Measurements from ENCODE around the gene PCNA.
A peak's percentile ranks its signal among the peaks of the same experiment; 100 is the strongest.

Gene PCNA

DNA sequence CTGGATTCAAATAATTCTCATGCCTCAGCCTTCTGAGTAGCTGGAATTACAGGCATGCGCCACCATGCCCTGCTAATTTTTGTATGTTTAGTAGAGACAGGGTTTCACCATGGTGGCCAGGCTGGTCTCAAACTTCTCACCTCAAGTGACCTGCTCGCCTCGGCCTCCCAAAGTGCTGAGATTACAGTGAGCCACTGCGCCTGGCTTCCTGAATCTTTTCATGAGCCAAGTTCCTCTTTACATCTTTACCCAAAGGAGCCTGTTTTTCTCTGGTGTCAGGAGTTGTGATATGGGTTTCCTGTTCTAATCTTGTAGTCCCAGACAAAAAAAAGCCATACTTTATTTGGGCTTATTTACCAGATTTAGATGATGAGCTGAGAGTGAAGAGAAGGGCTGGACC is 34.4 kb downstream of the PCNA start:
- H3K9me2 ChIP-seq (replicated peaks; ENCODE audit: control insufficient read depth, low read length): no peaks in the 10 kb centered on the region
- no peaks in the 10 kb centered on the region for H3K9me3 ChIP-seq (ENCODE audit: control insufficient read depth, insufficient read depth, low read length)
- peaks cover 27% of the 10 kb centered on the region for H3K4me1 ChIP-seq (ENCODE audit: control insufficient read depth, low read length)
- H3K4me2 ChIP-seq (ENCODE audit: low read length): no peak overlapping the region
- H3F3A ChIP-seq (ENCODE audit: control insufficient read depth, insufficient read depth): 0 out of 2 replicates have a peak, but pooled peaks cover 6% of the 10 kb centered on the region
- H3K4me3 ChIP-seq (ENCODE audit: low read length): no peak overlapping the region
- TF ChIP-seq EZH2phosphoT487 (IDR thresholded peaks at IDR 0.05; ENCODE audit: borderline replicate concordance, low read length): no peak
- TF ChIP-seq, protein P1, sequence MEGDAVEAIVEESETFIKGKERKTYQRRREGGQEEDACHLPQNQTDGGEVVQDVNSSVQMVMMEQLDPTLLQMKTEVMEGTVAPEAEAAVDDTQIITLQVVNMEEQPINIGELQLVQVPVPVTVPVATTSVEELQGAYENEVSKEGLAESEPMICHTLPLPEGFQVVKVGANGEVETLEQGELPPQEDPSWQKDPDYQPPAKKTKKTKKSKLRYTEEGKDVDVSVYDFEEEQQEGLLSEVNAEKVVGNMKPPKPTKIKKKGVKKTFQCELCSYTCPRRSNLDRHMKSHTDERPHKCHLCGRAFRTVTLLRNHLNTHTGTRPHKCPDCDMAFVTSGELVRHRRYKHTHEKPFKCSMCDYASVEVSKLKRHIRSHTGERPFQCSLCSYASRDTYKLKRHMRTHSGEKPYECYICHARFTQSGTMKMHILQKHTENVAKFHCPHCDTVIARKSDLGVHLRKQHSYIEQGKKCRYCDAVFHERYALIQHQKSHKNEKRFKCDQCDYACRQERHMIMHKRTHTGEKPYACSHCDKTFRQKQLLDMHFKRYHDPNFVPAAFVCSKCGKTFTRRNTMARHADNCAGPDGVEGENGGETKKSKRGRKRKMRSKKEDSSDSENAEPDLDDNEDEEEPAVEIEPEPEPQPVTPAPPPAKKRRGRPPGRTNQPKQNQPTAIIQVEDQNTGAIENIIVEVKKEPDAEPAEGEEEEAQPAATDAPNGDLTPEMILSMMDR (IDR thresholded peaks at IDR 0.05; ENCODE audit: low read depth, low read length, poor library complexity, severe bottlenecking): no peak
- no peaks in the 10 kb centered on the region for H3K27me3 ChIP-seq (ENCODE audit: control insufficient read depth, low read length)
- no peaks in the 10 kb centered on the region for H3K36me3 ChIP-seq (ENCODE audit: control insufficient read depth, low read length)
- H3K79me2 ChIP-seq (ENCODE audit: control insufficient read depth, low read length): no peaks in the 10 kb centered on the region
- H3K27ac ChIP-seq (ENCODE audit: low read depth, low read length): no peak overlapping the region
- no peaks in the 10 kb centered on the region for H4K20me1 ChIP-seq (ENCODE audit: control insufficient read depth, insufficient read depth, low read depth, low read length)

DNA sequence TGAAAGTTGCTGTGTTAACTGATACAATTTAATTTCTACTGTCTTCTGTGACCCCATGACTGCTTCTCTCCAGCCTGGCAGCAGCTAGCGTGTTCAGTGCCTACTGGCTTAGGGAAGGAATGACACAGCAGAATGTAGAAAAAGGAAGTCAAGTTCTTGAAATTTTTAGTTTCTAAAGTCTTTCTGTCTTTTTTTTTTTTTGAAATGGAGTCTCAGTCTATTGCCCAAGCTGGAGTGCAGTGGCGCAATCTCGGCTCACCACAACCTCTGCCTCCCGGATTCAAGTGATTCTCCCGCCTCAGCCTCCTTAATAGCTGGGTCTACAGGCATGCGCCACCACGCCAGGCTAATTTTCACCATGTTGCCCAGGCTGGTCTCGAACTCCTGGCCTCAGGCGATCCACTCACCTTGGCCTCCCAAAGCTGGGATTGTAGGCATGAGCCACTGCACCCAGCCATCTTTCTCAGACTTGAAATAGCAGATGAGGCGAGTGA is 39.3 kb downstream of the PCNA start:
- Histone ChIP-seq H3K27ac (ENCODE audit: low read depth, low read length) (peak overlapping the region; percentile 12; the same call in 1 of the 2 replicates), H3K4me1 (ENCODE audit: control insufficient read depth, low read length) (peaks cover 46% of the 10 kb centered on the region), H4K20me1 (ENCODE audit: control insufficient read depth, insufficient read depth, low read depth, low read length) (no peaks in the 10 kb centered on the region), H3K4me2 (ENCODE audit: low read length) (peak overlapping the region; percentile 44), H3K36me3 (ENCODE audit: control insufficient read depth, low read length) (no peaks in the 10 kb centered on the region), H3K9me2 (replicated peaks; ENCODE audit: control insufficient read depth, low read length) (no peaks in the 10 kb centered on the region), H3K4me3 (ENCODE audit: low read length) (peak overlapping the region; percentile 13), H3K27me3 (ENCODE audit: control insufficient read depth, low read length) (no peaks in the 10 kb centered on the region), H3K79me2 (ENCODE audit: control insufficient read depth, low read length) (no peaks in the 10 kb centered on the region), H3F3A (ENCODE audit: control insufficient read depth, insufficient read depth) (peaks cover 8% of the 10 kb centered on the region), H3K9me3 (ENCODE audit: control insufficient read depth, insufficient read depth, low read length) (no peaks in the 10 kb centered on the region)
- TF ChIP-seq, protein P1 (IDR thresholded peaks at IDR 0.05; ENCODE audit: low read depth, low read length, poor library complexity, severe bottlenecking): no peak

DNA sequence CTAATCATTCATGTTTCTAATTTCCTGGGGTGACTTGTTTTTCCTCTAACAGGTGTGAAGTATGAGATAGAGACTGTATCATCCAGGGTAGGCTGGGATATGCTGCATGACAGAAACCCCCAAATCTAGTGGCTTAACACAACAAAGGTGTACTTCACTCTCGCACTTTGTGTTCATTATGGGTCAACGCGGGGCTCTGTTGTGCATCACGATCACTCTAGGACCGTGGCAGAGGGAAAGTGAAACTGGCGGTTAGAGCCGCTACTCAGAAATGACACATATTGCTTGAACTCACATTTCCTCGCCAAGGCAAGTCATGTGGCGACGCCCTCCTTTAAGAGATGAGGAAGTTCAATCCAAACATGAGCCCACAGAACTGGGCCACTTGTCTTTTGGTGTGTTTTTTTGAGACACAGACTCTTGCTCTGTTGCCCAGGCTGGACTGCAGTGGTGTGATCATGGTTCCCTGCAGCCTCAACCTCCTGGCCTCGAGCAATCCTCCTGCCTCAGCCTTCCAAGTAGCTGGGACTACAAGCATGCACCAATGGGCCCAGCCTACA is 41.3 kb downstream of the PCNA start:
- no peaks in the 10 kb centered on the region for H3K9me3 ChIP-seq (ENCODE audit: control insufficient read depth, insufficient read depth, low read length)
- no peaks in the 10 kb centered on the region for H3K79me2 ChIP-seq (ENCODE audit: control insufficient read depth, low read length)
- H3K27ac ChIP-seq (ENCODE audit: low read depth, low read length): peak overlapping the region; percentile 48
- H3K4me2 ChIP-seq (ENCODE audit: low read length): peak overlapping the region; percentile 61
- peak overlapping the region; percentile 45 for H3K4me3 ChIP-seq (ENCODE audit: low read length)
- no peaks in the 10 kb centered on the region for H3K9me2 ChIP-seq (replicated peaks; ENCODE audit: control insufficient read depth, low read length)
- peaks cover 53% of the 10 kb centered on the region for H3K4me1 ChIP-seq (ENCODE audit: control insufficient read depth, low read length)
- H3K27me3 ChIP-seq (ENCODE audit: control insufficient read depth, low read length): no peaks in the 10 kb centered on the region
- H3K36me3 ChIP-seq (ENCODE audit: control insufficient read depth, low read length): no peaks in the 10 kb centered on the region
- TF ChIP-seq, protein P1 (IDR thresholded peaks at IDR 0.05; ENCODE audit: low read depth, low read length, poor library complexity, severe bottlenecking): no peak
- TF ChIP-seq EZH2phosphoT487 (IDR thresholded peaks at IDR 0.05; ENCODE audit: borderline replicate concordance, low read length): no peak
- peaks cover 11% of the 10 kb centered on the region for H3F3A ChIP-seq (ENCODE audit: control insufficient read depth, insufficient read depth)
- no peaks in the 10 kb centered on the region for H4K20me1 ChIP-seq (ENCODE audit: control insufficient read depth, insufficient read depth, low read depth, low read length)

Measured in DOHH2 (cell line).